HG03135 (cell line): ENCODE results near the gene ARGFX.
"Not testable (repeated sequence)": the region's sequence is repeated elsewhere in the genome, so short reads cannot be mapped to it uniquely, and the experiment has no call there.

Experiments
- ATAC-seq: cut with Tn5 transposase; IDR thresholded peaks from one replicate; pipeline ENCODE4 v1.9.1; 2021; ENCODE audit warnings: mild to moderate bottlenecking, moderate library complexity; ENCODE audit not compliant: unreplicated experiment

The ARGFX gene

DNA sequence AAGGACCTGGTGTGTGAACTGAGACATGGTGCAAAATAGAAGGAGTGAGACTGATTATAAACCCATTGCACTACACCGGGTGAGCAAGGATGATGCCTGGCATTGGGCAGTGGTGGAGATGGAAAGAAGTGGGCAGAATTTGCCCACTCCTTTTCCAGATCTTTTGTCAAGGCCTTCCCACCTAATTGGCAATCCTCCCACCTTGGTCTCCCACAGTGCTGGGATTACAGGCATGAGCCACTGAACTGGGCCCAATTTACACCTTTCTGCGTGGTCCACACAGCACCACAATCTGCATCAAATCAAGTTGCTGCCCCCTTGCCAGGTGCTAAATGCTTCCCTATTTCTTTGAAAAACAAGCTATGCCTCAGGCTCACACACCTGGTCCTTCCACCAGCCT, 30.8 kb downstream of the ARGFX start:
- no peak for ATAC-seq

DNA sequence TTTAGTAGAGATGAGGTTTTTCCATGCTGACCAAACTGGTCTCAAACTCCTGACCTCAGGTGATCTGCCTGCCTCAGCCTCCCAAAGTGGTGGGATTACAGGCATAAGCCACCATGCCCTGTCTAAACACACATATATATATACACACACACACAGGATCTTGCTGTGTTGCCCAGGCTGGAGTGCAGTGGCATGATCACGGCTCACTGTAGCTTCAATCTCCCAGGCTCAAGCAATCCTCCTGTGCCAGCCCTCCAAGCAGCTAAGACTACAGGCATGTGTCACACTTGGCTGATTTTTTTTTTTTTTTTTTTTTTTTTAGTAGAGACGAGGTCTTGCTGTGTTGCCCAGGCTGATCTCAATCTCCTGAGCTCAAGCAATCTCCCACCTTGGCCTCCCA, 32.2 kb downstream of the ARGFX start:
- ATAC-seq: not testable (repeated sequence)

DNA sequence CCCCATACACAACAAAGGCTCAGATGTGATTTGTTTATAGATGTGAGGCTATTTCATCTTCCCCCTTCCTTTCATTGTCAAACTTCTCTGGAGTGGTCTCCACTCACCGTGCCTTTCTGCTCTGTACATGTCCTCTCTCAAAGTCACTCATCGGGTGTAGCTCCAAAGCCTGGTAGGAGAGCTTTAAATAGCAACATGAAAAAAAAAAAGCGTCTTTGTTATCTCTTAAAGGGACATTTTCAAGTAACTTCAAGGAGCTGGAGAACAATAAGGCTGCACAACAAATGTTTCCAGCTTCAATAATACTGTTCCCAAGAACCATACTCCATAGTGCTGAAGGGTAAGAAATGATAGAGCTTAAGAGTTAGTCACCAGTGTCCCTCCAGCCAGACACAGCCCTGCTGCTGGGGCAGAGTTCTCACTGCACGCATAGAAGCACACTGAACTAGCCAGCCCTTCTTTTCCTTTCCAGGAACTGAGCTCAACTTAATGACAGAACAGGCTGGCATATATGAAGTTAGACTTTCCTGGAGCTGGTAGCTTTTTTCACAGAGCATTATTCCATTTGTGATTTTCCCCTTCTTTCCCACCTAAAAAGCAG, 33.6 kb downstream of the ARGFX start:
- no peak for ATAC-seq

DNA sequence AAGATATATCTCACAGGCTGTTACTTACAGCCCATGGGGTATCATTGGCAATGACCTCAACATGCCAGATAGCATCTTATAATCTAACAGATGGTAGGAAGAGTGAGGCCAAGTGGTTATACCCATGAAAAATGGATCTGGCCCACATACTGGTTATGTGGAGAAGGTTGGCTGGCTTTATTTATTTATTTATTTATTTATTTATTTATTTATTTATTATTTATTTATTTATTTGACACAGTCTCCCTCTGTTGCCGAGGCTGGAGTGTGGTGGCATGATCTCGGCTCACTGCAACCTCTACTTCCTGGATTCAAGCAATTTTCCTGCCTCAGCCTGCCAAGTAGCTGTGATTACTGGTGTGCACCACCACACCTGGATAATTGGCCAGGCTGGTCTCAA, 37.0 kb downstream of the ARGFX start:
- no peak for ATAC-seq

DNA sequence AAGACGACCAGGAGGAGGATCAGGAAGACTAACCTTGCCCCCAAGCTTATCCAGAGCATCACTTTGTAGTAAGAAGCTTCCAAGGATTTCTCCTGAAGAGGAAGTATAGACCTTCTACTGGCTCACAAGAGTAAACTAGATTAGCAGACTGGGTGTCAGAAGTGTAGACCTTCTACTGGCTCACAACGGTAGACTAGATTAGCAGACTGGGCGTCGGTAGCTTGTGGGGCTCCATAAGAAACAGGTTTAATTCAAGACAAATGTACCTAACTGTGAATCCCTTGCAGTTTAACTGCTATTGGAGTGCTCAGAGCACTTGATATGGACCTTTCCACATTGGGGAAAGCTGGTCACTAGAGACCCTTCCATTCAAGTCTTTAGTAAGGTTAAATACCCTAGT, 38.4 kb downstream of the ARGFX start:
- ATAC-seq: no peak
